Panc1 (cell line): Measurements from ENCODE around the gene CDH23. TPM values are rescaled to one million over a fixed set of nuclear protein-coding genes. Genes with fewer than 3 reads are reported as not detected.

Experiments used
- ATAC-seq: fragments of 200-7000 bp; cut with Tn5 transposase; 2 replicates; pipeline ENCODE4 v1.9.1; 2020; ENCODE audit warnings: mild to moderate bottlenecking, moderate library complexity
- BruUV-seq: library from RNA; stranded (reverse); fragments of 400-500 nt; replicated peaks from 2 replicates; lab custom pipeline; 2021; lab: Mats Ljungman, UMichigan
- CTCF ChIA-PET: fragments of 300-600 bp; sonication (Branson Sonifier 250); formaldehyde crosslinking; loops from one replicate; lab custom pipeline; 2022; ENCODE audit warnings: antibody characterized with exemption; lab: Charles Lee
- POLR2A ChIA-PET: fragments of 300-600 bp; sonication (Branson Sonifier 250); formaldehyde crosslinking; loops from one replicate; lab custom pipeline; 2022; ENCODE audit warnings: antibody characterized with exemption; lab: Charles Lee
- DNase-seq: peaks from one replicate; pipeline ENCODE4 v3.0.0-alpha.2; 2010; ENCODE audit warnings: low read depth, low spot score
- H3K27ac ChIP-seq: 2 replicates; pipeline ENCODE4 v1.5.1; 2011; ENCODE audit warnings: mild to moderate bottlenecking, low read length, inconsistent platforms
- H3K27me3 ChIP-seq: fragments of 200-500 bp; sonication (Bioruptor generic); 2 replicates; pipeline ENCODE4 v1.6.0; 2014; ENCODE audit warnings: low read length, inconsistent platforms; ENCODE audit not compliant: control insufficient read depth, insufficient read depth
- H3K36me3 ChIP-seq: fragments of 200-500 bp; sonication (Bioruptor generic); 2 replicates; pipeline ENCODE4 v1.5.1; 2014; ENCODE audit warnings: inconsistent platforms, mild to moderate bottlenecking, low read length, moderate library complexity; ENCODE audit not compliant: control insufficient read depth, insufficient read depth
- H3K4me1 ChIP-seq: 2 replicates; pipeline ENCODE4 v1.5.1; 2011; ENCODE audit warnings: inconsistent platforms, mild to moderate bottlenecking, low read length, moderate library complexity; ENCODE audit not compliant: control insufficient read depth, insufficient read depth
- H3K4me3 ChIP-seq, 2 experiments: 2 replicates each; pipeline ENCODE4 v1.5.1; 2011 to 2012; ENCODE audit warnings: low read depth in 2 of 2, low read length in 2 of 2, mild to moderate bottlenecking in 2 of 2, inconsistent platforms in 1 of 2, moderate library complexity in 1 of 2
- H3K9me3 ChIP-seq: fragments of 200-500 bp; sonication (Bioruptor generic); 2 replicates; pipeline ENCODE4 v1.5.1; 2014; ENCODE audit warnings: low read depth, mild to moderate bottlenecking, inconsistent platforms, low read length, moderate library complexity; ENCODE audit not compliant: control insufficient read depth, insufficient read depth
- CTCF ChIP-seq: fragments of 450-650 bp; IDR thresholded peaks from 2 replicates; pipeline ENCODE4 v1.5.1; 2017; ENCODE audit warnings: mild to moderate bottlenecking
- POLR2AphosphoS5 ChIP-seq: IDR thresholded peaks from 2 replicates; pipeline ENCODE4 v1.6.1; 2012; ENCODE audit warnings: mild to moderate bottlenecking, low read depth, low read length, moderate library complexity
- REST ChIP-seq, 2 experiments: IDR thresholded peaks; 2 replicates each; pipeline ENCODE4 v1.6.1; 2011 to 2012; ENCODE audit warnings: low read depth in 2 of 2, control low read depth in 1 of 2, low read length in 1 of 2, mild to moderate bottlenecking in 1 of 2, moderate library complexity in 1 of 2; ENCODE audit not compliant: insufficient read depth in 1 of 2
- SIN3A ChIP-seq: IDR thresholded peaks from 2 replicates; pipeline ENCODE4 v1.6.1; 2012; ENCODE audit warnings: low read depth, mild to moderate bottlenecking, low read length, moderate library complexity, borderline replicate concordance; ENCODE audit not compliant: insufficient read depth
- TCF7L2 ChIP-seq: IDR thresholded peaks from 2 replicates; pipeline ENCODE4 v1.6.1; 2011; ENCODE audit warnings: mild to moderate bottlenecking, low read depth, low read length, inconsistent platforms
- in situ Hi-C: cut with HindIII; loops from 2 replicates; pipeline ENCODE4 v1.10.0; 2016; ENCODE audit warnings: low sequenced_read_pairs, low pct_unique_long_range_greater_than_20kb
- intact Hi-C: fragments of 100-400 bp; cut with micrococcal nuclease; formaldehyde crosslinking; loops from one replicate; pipeline ENCODE4 v1.10.0; 2022; ENCODE audit not compliant: unreplicated experiment
- total RNA-seq: library from RNA; stranded (reverse); gene quantifications from one replicate; pipeline ENCODE4 v1.2.1, GENCODE V29; 2021; ENCODE audit not compliant: unreplicated experiment

CDH23 gene
- total RNA-seq, 1 experiment from 2014 or later = 2.7 TPM

GRCh38 chr10:71594934-71595571 is 198.3 kb downstream of the CDH23 start:
- H3K4me1 ChIP-seq = no peaks in the 10 kb centered on the region
- H3K9me3 ChIP-seq = no peaks in the 10 kb centered on the region
- POLR2A ChIA-PET = no interaction called here
- DNase-seq = no peak
- intact Hi-C loops = no loop called here
- TF ChIP-seq TCF7L2 (no peak), POLR2AphosphoS5 (no peak), REST (IDR thresholded peaks at IDR 0.05; ENCODE audit: insufficient read depth in 1 of 2, low read depth in 2 of 2, low read length in 1 of 2) (no peak), SIN3A (no peak), CTCF (no peak)
- CTCF ChIA-PET = no interaction called here
- H3K4me3 ChIP-seq = no peak overlapping the region
- BruUV-seq = no TSS peak
- H3K36me3 ChIP-seq = no peaks in the 10 kb centered on the region
- no peaks in the 10 kb centered on the region for H3K27me3 ChIP-seq
- in situ Hi-C loops = no loop called here
- no peak overlapping the region for H3K27ac ChIP-seq
- no peak for ATAC-seq

GRCh38 chr10:71595649-71596048 is 198.9 kb downstream of the CDH23 start:
- intact Hi-C loops (no loop called here), in situ Hi-C loops (no loop called here)
- Histone ChIP-seq H3K4me1 (no peaks in the 10 kb centered on the region), H3K9me3 (no peaks in the 10 kb centered on the region), H3K4me3 (no peak overlapping the region), H3K27me3 (no peaks in the 10 kb centered on the region), H3K36me3 (no peaks in the 10 kb centered on the region), H3K27ac (no peak overlapping the region)
- TF ChIP-seq CTCF (no peak), TCF7L2 (no peak), SIN3A (no peak), REST (IDR thresholded peaks at IDR 0.05; ENCODE audit: insufficient read depth in 1 of 2, low read depth in 2 of 2, low read length in 1 of 2) (no peak), POLR2AphosphoS5 (no peak)
- BruUV-seq = no TSS peak
- CTCF ChIA-PET = no interaction called here
- POLR2A ChIA-PET = no interaction called here
- ATAC-seq (no peak), DNase-seq (no peak)
